Loucy (cell line): ENCODE measurements around the gene AGTR1.

Experiments
- CTCF ChIP-seq: fragments of 200-600 bp; sonication (generic); conservative IDR thresholded peaks from 2 replicates; pipeline ENCODE4 v1.5.1; 2014; ENCODE audit warnings: mild to moderate bottlenecking, antibody characterized with exemption, low read length
- EZH2phosphoT487 ChIP-seq: fragments of 200-600 bp; IDR thresholded peaks from 2 replicates; pipeline ENCODE4 v1.6.1; 2018; ENCODE audit warnings: antibody characterized with exemption, mild to moderate bottlenecking, moderate library complexity, borderline replicate concordance

GRCh38 chr3:148659512-148659911 is 38.2 kb upstream of the AGTR1 start:
- TF ChIP-seq CTCF = no peak
- no peak for TF ChIP-seq EZH2phosphoT487
